ENCODE data around the gene FHAD1. TPM values are rescaled to one million over a fixed set of nuclear protein-coding genes. Genes with fewer than 3 reads are reported as not detected.

The FHAD1 gene
- polyA plus RNA-seq, 3 donors: 0.67 to 0.69 TPM; not detected in 1

DNA sequence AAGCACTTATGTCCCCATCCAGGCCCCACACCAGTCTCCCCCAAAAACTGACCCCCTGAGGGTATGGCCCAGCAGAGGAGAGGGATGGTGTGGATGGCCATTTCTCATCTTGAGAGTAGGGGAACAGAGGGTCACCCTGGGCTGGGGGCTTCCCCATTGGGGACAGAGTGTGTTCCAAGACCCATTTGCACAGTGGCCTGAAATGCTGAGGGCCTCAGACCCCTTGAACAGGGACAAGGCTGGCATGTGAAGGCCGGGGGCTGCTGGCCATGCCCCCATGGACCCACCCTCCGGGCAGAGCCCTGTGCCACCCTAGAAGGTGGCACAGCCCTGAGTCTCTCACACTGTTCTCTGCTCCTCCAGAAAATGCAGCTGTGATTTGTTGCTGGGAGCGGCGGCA is 199.2 kb downstream of the FHAD1 start:
- no peaks in the 10 kb centered on the region for H3K79me2 ChIP-seq (ENCODE audit: insufficient read depth, low read length)
- 68% methylated on average over 4 of the region's 4 CpGs for WGBS (ENCODE audit: insufficient coverage)
- H3K9me3 Mint-ChIP-seq: peaks cover 0 to 2% (median 0%) of the 10 kb centered on the region in 7 donors
- peaks cover 0 to 13% of the 10 kb centered on the region in 2 donors for H3K27me3 ChIP-seq (ENCODE audit: control insufficient read depth in 2 of 2, insufficient read depth in 2 of 2, low read length in 2 of 2)
- H3K4me2 ChIP-seq (replicated peaks; ENCODE audit: extremely low read depth, low read length, poor library complexity, severe bottlenecking): no peak overlapping the region
- H3K27ac ChIP-seq (ENCODE audit: low read depth in 1 of 2, low read length in 2 of 2): no peak overlapping the region
- no peaks in the 10 kb centered on the region for H3K4me1 Mint-ChIP-seq
- no peak overlapping the region for H3K4me3 ChIP-seq (replicated peaks in 1 of 3; ENCODE audit: low read depth in 2 of 3, low read length in 3 of 3)
- no peak for DNase-seq
- no peak overlapping the region for H3K4me3 Mint-ChIP-seq
- TF ChIP-seq, protein P1, sequence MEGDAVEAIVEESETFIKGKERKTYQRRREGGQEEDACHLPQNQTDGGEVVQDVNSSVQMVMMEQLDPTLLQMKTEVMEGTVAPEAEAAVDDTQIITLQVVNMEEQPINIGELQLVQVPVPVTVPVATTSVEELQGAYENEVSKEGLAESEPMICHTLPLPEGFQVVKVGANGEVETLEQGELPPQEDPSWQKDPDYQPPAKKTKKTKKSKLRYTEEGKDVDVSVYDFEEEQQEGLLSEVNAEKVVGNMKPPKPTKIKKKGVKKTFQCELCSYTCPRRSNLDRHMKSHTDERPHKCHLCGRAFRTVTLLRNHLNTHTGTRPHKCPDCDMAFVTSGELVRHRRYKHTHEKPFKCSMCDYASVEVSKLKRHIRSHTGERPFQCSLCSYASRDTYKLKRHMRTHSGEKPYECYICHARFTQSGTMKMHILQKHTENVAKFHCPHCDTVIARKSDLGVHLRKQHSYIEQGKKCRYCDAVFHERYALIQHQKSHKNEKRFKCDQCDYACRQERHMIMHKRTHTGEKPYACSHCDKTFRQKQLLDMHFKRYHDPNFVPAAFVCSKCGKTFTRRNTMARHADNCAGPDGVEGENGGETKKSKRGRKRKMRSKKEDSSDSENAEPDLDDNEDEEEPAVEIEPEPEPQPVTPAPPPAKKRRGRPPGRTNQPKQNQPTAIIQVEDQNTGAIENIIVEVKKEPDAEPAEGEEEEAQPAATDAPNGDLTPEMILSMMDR (IDR thresholded peaks at IDR 0.05): no peak
- H3K36me3 ChIP-seq (replicated peaks in 1 of 2; ENCODE audit: control insufficient read depth in 1 of 2, insufficient read depth in 2 of 2, low read length in 2 of 2): no peaks in the 10 kb centered on the region
- H3K36me3 Mint-ChIP-seq: no peaks in the 10 kb centered on the region
- intact Hi-C loops (cut with micrococcal nuclease): no loop called here
- peaks cover 2 to 22% (median 16%) of the 10 kb centered on the region in 3 donors for H3K27me3 Mint-ChIP-seq (ENCODE audit: low read depth in 3 of 3)
- H4K20me1 ChIP-seq (ENCODE audit: insufficient read depth, low read length): no peaks in the 10 kb centered on the region
- no peak overlapping the region for H3K9ac ChIP-seq (ENCODE audit: insufficient read depth, low read length, poor library complexity, severe bottlenecking)
- no peak overlapping the region for H3K27ac Mint-ChIP-seq
- no peaks in the 10 kb centered on the region for H3K4me1 ChIP-seq (ENCODE audit: control insufficient read depth in 1 of 2, insufficient read depth in 2 of 2, low read length in 2 of 2)
- no peaks in the 10 kb centered on the region for H3K9me3 ChIP-seq (replicated peaks in 1 of 2; ENCODE audit: control insufficient read depth in 1 of 2, insufficient read depth in 1 of 2, low read length in 2 of 2)
- no peak overlapping the region for H2AFZ ChIP-seq (ENCODE audit: insufficient read depth, low read depth, low read length, poor library complexity, severe bottlenecking)

Other genes starting within 250 kb of the FHAD1 start
- gene TMEM51, start 93.5 kb upstream of the FHAD1 start, polyA plus RNA-seq: 1 to 10 TPM; 1.2 to 2.5 (median 2.1) TPM
- 100 to 1,000 TPM; 314 to 329 (median 323) TPM for gene EFHD2, start 162.7 kb downstream of the FHAD1 start, polyA plus RNA-seq
- gene CTRC, start 191.2 kb downstream of the FHAD1 start, polyA plus RNA-seq: under 1 TPM in 1 of 3 donors, not detected in 2; 0.99 TPM
- not detected for gene CELA2A, start 209.5 kb downstream of the FHAD1 start, polyA plus RNA-seq
- gene CELA2B, start 228.9 kb downstream of the FHAD1 start, polyA plus RNA-seq: not detected